Naive thymus-derived CD4-positive, alpha-beta T cell (primary cell): Measurements from ENCODE around the gene DYRK1A. TPM values are rescaled to one million over a fixed set of nuclear protein-coding genes. Genes with fewer than 3 reads are reported as not detected.
A peak's percentile ranks its signal among the peaks of the same experiment; 100 is the strongest.

Experiments
- ATAC-seq: fragments of 150-1000 bp; cut with Tn5 transposase; 2 replicates; pipeline ENCODE4 v1.10.0; 2021; ENCODE audit warnings: mild to moderate bottlenecking, moderate library complexity
- CTCF ChIA-PET: fragments of 350-600 bp; sonication (Branson Sonifier 250); formaldehyde crosslinking; loops from one replicate; lab custom pipeline; 2021; ENCODE audit warnings: antibody characterized with exemption; lab: Charles Lee
- POLR2A ChIA-PET: fragments of 350-600 bp; sonication (Branson Sonifier 250); formaldehyde crosslinking; loops from one replicate; lab custom pipeline; 2021; ENCODE audit warnings: antibody characterized with exemption, inconsistent platforms; lab: Charles Lee
- DNase-seq, 9 donors: peaks; one replicate each; pipeline versions ENCODE4 v3.0.0 to v3.0.0-alpha.2; 2020 to 2022; ENCODE audit warnings: mixed read lengths in 1 of 9
- H3K27ac ChIP-seq: one replicate; pipeline ENCODE4 v1.7.0; 2013; ENCODE audit warnings: mild to moderate bottlenecking, low read depth, low read length, moderate library complexity
- H3K27me3 ChIP-seq, 2 donors: one replicate each; pipeline ENCODE4 v1.7.0; 2013; ENCODE audit warnings: low read length in 2 of 2, mild to moderate bottlenecking in 2 of 2, moderate library complexity in 2 of 2; ENCODE audit not compliant: control insufficient read depth in 2 of 2, insufficient read depth in 2 of 2
- H3K36me3 ChIP-seq, 3 experiments: 1 replicate in 2 of 3; 2 replicates in 1 of 3; pipeline ENCODE4 v1.7.0; 2013; ENCODE audit warnings: low read length in 3 of 3, mild to moderate bottlenecking in 3 of 3, moderate library complexity in 1 of 3; ENCODE audit not compliant: insufficient read depth in 3 of 3, control insufficient read depth in 2 of 3
- H3K4me1 ChIP-seq, 2 donors: one replicate each; pipeline ENCODE4 v1.7.0; 2013; ENCODE audit warnings: low read length in 2 of 2, mild to moderate bottlenecking in 2 of 2, moderate library complexity in 1 of 2; ENCODE audit not compliant: control insufficient read depth in 2 of 2, insufficient read depth in 2 of 2
- H3K4me3 ChIP-seq: 2 replicates; pipeline ENCODE4 v1.7.0; 2013; ENCODE audit warnings: mild to moderate bottlenecking, low read length
- H3K9me3 ChIP-seq, 3 experiments: 1 replicate in 2 of 3; 2 replicates in 1 of 3; pipeline ENCODE4 v1.7.0; 2013; ENCODE audit warnings: low read length in 3 of 3; ENCODE audit not compliant: control insufficient read depth in 2 of 3
- H3K27ac Mint-ChIP-seq, 9 donors: one replicate each; pipeline ENCODE4 v1.8.0; 2020 to 2022; ENCODE audit warnings: mixed read lengths in 9 of 9, mild to moderate bottlenecking in 8 of 9, moderate library complexity in 5 of 9, inconsistent platforms in 2 of 9
- H3K27me3 Mint-ChIP-seq, 5 donors: one replicate each; pipeline ENCODE4 v1.8.0; 2021 to 2022; ENCODE audit warnings: mixed read lengths in 5 of 5, mild to moderate bottlenecking in 1 of 5
- H3K36me3 Mint-ChIP-seq, 5 donors: one replicate each; pipeline ENCODE4 v1.8.0; 2020 to 2022; ENCODE audit warnings: mixed read lengths in 5 of 5, mild to moderate bottlenecking in 3 of 5, inconsistent platforms in 1 of 5
- H3K4me1 Mint-ChIP-seq, 7 donors: one replicate each; pipeline ENCODE4 v1.8.0; 2020 to 2022; ENCODE audit warnings: mixed read lengths in 7 of 7, mild to moderate bottlenecking in 3 of 7, inconsistent platforms in 1 of 7
- H3K4me3 Mint-ChIP-seq, 10 donors: one replicate each; pipeline ENCODE4 v1.8.0; 2020 to 2022; ENCODE audit warnings: mild to moderate bottlenecking in 10 of 10, mixed read lengths in 10 of 10, moderate library complexity in 6 of 10, inconsistent platforms in 2 of 10
- H3K9me3 Mint-ChIP-seq, 11 donors: one replicate each; pipeline ENCODE4 v1.8.0; 2020 to 2022; ENCODE audit warnings: mixed read lengths in 11 of 11, mild to moderate bottlenecking in 4 of 11, inconsistent platforms in 1 of 11, moderate library complexity in 1 of 11
- intact Hi-C, 2 donors: fragments of 100-400 bp; cut with micrococcal nuclease; formaldehyde crosslinking; loops; one replicate each; pipeline ENCODE4 v1.15.1; 2023
- polyA plus RNA-seq, 2 donors: library from polyadenylated mRNA; unstranded; fragments of 300-500 nt; fragmentation: Illumina TruSeq; gene quantifications; one replicate each; pipeline ENCODE4 v1.2.3, GENCODE V29; 2021
- total RNA-seq, 6 experiments: library from RNA in 5 of 6; stranded (reverse) in 5 of 6; gene quantifications; 1 replicate in 5 of 6; 2 replicates in 1 of 6; pipeline ENCODE4 v1.2.3 and lab custom pipeline; 2021 to 2026

The DYRK1A gene
- total and polyA plus RNA-seq, 7 experiments from 2014 or later, result 3.3 to 142 (median 118) TPM

DNA sequence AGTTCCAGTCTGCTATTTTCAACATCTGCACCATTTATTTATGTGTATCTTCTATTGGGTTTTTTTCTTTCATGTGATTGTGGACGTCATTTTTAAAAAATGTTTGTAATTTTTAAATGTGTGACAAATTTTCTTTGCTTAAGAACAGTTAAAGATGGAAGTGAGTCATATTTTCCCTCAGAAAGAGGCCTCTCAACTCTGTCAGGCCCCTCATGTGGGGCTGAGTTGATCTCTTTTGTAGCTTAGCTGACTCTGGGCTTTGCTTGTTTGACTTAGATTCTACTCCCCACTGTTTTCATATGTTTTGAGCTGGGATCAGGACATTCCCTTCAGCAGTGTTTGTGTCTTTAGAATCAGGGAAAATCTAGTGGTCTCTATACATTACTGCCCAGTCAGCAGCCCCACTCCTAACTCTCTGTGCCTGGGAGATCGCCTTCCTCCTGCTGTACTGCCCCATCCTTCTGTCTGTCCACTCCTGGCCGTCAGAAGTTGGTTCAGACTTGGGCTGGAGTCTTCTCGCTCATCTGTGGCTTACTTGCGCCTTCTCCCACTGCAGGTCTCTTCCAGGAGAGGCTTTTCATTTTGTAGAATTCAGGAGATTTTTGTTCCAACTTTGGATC is 137.4 kb downstream of the DYRK1A start:
- no peaks in the 10 kb centered on the region for H3K27me3 Mint-ChIP-seq
- intact Hi-C loops, result loop anchor here in 1 of 2 donors (2.0 to 10.0 kb wide), 2 partner anchors 31 to 339 kb away; no protein-coding TSS in a partner anchor
- no peak overlapping the region for H3K4me3 Mint-ChIP-seq
- no peak for DNase-seq
- CTCF ChIA-PET, result no interaction called here
- no peaks in the 10 kb centered on the region for H3K27me3 ChIP-seq
- peaks cover 6 to 42% (median 31%) of the 10 kb centered on the region in 7 donors for H3K4me1 Mint-ChIP-seq
- POLR2A ChIA-PET, result interaction anchor here (0.6 kb wide), 1 partner anchor 15 kb away, joined by 3 read pairs; no protein-coding TSS in a partner anchor
- no peak for ATAC-seq
- no peaks in the 10 kb centered on the region for H3K9me3 Mint-ChIP-seq
- no peak overlapping the region for H3K27ac ChIP-seq
- H3K36me3 ChIP-seq, result peaks cover 28 to 61% (median 31%) of the 10 kb centered on the region in 3 experiments
- no peaks in the 10 kb centered on the region for H3K9me3 ChIP-seq
- peaks cover 6 to 44% (median 32%) of the 10 kb centered on the region in 5 donors for H3K36me3 Mint-ChIP-seq
- no peaks in the 10 kb centered on the region for H3K4me1 ChIP-seq
- H3K4me3 ChIP-seq, result no peak overlapping the region
- peak overlapping the region; percentile 28 to 88 (median 70) for H3K27ac Mint-ChIP-seq

DNA sequence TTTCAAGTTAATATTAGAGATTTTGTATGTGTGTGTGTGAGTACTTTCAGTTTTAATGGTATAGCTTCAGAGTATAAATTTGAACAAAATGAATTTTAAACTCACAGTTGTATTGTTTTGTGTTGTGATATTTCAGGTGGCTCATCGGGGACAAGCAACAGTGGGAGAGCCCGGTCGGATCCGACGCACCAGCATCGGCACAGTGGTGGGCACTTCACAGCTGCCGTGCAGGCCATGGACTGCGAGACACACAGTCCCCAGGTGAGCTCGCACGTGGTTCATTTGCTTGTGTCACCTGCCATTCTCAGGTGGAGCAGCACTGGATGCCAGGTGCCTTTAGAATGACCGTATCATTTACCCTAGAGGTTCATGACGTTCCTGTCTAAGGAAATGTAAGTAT is 139.4 kb downstream of the DYRK1A start:
- H3K27me3 Mint-ChIP-seq, result no peaks in the 10 kb centered on the region
- H3K27ac Mint-ChIP-seq, result peak overlapping the region in 2 of 9 donors; percentile 16 to 31
- Histone ChIP-seq H3K27me3 (no peaks in the 10 kb centered on the region), H3K9me3 (no peaks in the 10 kb centered on the region), H3K36me3 (peaks cover 43 to 76% (median 45%) of the 10 kb centered on the region in 3 experiments), H3K27ac (no peak overlapping the region), H3K4me3 (no peak overlapping the region), H3K4me1 (no peaks in the 10 kb centered on the region)
- CTCF ChIA-PET, result interaction anchor here (0.5 kb wide), 1 partner anchor 16 kb away, joined by 7 read pairs; no protein-coding TSS in a partner anchor
- peaks cover 12 to 56% (median 38%) of the 10 kb centered on the region in 5 donors for H3K36me3 Mint-ChIP-seq
- POLR2A ChIA-PET, result no interaction called here
- H3K9me3 Mint-ChIP-seq, result no peaks in the 10 kb centered on the region
- intact Hi-C loops, result loop anchor here in 1 of 2 donors (2.0 to 10.0 kb wide), 2 partner anchors 29 to 341 kb away; no protein-coding TSS in a partner anchor
- DNase-seq (no peak), ATAC-seq (no peak)
- peaks cover 6 to 34% (median 31%) of the 10 kb centered on the region in 7 donors for H3K4me1 Mint-ChIP-seq
- H3K4me3 Mint-ChIP-seq, result no peak overlapping the region

DNA sequence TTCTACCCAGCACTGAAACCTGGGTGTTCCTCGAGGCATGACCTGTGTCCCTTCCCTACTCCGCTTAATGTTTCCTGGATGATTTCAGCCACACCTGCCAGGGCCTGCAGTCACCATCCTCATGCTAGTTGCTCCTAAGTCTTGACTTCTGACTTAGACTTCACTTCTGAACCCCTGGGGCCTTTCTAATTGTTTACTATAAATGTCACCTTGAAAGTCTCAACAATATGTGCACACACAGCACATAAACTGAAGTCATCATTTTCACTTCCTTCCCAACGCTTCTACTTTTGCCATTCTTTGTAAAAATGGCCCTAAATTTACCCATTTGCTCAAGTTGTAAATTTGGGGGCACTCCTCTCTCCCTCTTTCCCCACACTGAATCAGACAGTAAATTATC is 141.1 kb downstream of the DYRK1A start:
- Histone ChIP-seq H3K9me3 (no peaks in the 10 kb centered on the region), H3K4me1 (no peaks in the 10 kb centered on the region), H3K4me3 (no peak overlapping the region), H3K27me3 (no peaks in the 10 kb centered on the region), H3K36me3 (peaks cover 43 to 93% (median 45%) of the 10 kb centered on the region in 3 experiments), H3K27ac (no peak overlapping the region)
- DNase-seq (no peak), ATAC-seq (no peak)
- intact Hi-C loops, result loop anchor here in 1 of 2 donors (10.0 kb wide), 1 partner anchor 343 kb away; no protein-coding TSS in a partner anchor
- ChIA-PET POLR2A (no interaction called here), CTCF (no interaction called here)
- Mint-ChIP-seq H3K27me3 (no peaks in the 10 kb centered on the region), H3K9me3 (peaks cover 0 to 3% (median 0%) of the 10 kb centered on the region in 11 donors), H3K4me3 (no peak overlapping the region), H3K4me1 (peaks cover 0 to 31% (median 21%) of the 10 kb centered on the region in 7 donors), H3K27ac (no peak overlapping the region), H3K36me3 (peaks cover 20 to 61% (median 40%) of the 10 kb centered on the region in 5 donors)

DNA sequence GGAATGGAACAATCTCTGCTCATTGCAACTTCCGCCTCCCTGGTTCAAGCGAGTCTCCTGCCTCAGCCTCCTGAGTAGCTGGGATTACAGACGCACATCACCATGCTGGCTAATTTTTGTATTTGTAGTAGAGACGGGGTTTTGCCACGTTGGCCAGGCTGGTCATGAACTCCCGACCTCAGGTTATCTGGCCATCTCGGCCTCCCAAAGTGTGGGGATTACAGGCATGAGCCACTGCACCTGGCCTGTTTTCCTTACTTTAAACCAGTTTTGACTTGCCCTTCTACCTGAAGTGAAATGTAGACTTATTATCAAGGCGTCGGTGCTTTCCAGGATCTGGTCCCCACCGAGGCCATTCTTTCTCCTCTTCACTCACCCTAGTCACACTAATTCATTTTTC is 141.8 kb downstream of the DYRK1A start:
- peaks cover 0 to 25% (median 15%) of the 10 kb centered on the region in 7 donors for H3K4me1 Mint-ChIP-seq
- no peaks in the 10 kb centered on the region for H3K27me3 Mint-ChIP-seq
- intact Hi-C loops, result loop anchor here in 1 of 2 donors (10.0 kb wide), 1 partner anchor 344 kb away; no protein-coding TSS in a partner anchor
- no peaks in the 10 kb centered on the region for H3K9me3 ChIP-seq
- CTCF ChIA-PET, result no interaction called here
- peaks cover 0 to 3% (median 0%) of the 10 kb centered on the region in 11 donors for H3K9me3 Mint-ChIP-seq
- POLR2A ChIA-PET, result no interaction called here
- no peak overlapping the region for H3K27ac ChIP-seq
- DNase-seq (no peak), ATAC-seq (no peak)
- H3K36me3 ChIP-seq, result peaks cover 44 to 93% (median 46%) of the 10 kb centered on the region in 3 experiments
- peaks cover 14 to 59% (median 34%) of the 10 kb centered on the region in 5 donors for H3K36me3 Mint-ChIP-seq
- no peaks in the 10 kb centered on the region for H3K27me3 ChIP-seq
- no peaks in the 10 kb centered on the region for H3K4me1 ChIP-seq
- no peak overlapping the region for H3K4me3 ChIP-seq
- no peak overlapping the region for H3K27ac Mint-ChIP-seq
- H3K4me3 Mint-ChIP-seq, result no peak overlapping the region

DNA sequence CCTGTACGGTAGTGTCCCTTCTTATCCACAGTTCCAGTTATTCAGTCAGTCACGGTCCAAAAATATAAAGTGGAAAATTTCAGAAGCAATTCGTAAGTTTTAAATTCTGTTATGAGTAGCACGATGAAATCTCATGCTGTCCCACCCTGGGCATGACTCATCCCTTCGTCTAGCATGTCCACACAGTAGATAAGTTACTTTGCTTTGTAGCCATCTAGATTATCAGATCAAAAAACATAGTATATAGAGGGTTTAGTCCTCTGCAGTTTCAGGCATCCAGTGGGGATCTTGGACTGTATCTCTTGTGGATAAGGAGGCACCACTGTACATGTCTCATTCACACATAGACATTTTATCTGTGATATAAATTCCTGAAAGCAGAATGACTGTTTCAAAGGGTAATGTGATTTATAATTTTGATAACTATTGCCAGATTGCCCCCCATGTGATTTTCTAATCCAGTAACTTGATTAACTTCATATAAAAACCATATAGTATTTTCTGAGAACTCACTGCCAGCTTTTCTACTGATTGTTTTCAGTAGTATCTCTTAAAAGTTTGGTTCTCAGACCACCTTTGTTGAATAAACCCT is 143.3 kb downstream of the DYRK1A start:
- peaks cover 13 to 52% (median 30%) of the 10 kb centered on the region in 5 donors for H3K36me3 Mint-ChIP-seq

DNA sequence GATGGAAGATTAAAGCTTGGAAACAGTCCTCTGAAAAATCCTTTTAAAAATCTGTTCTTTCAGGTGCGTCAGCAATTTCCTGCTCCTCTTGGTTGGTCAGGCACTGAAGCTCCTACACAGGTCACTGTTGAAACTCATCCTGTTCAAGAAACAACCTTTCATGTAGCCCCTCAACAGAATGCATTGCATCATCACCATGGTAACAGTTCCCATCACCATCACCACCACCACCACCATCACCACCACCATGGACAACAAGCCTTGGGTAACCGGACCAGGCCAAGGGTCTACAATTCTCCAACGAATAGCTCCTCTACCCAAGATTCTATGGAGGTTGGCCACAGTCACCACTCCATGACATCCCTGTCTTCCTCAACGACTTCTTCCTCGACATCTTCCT is 145.3 kb downstream of the DYRK1A start:
- Mint-ChIP-seq H3K27me3 (no peaks in the 10 kb centered on the region), H3K4me1 (peaks cover 0 to 21% (median 10%) of the 10 kb centered on the region in 7 donors), H3K4me3 (no peak overlapping the region), H3K36me3 (peaks cover 13 to 44% (median 26%) of the 10 kb centered on the region in 5 donors), H3K27ac (peak overlapping the region in 6 of 9 donors; percentile 13 to 63 (median 44)), H3K9me3 (peaks cover 0 to 3% (median 0%) of the 10 kb centered on the region in 11 donors)
- Histone ChIP-seq H3K27ac (no peak overlapping the region), H3K36me3 (peaks cover 19 to 83% (median 35%) of the 10 kb centered on the region in 3 experiments), H3K4me1 (no peaks in the 10 kb centered on the region), H3K4me3 (no peak overlapping the region), H3K9me3 (no peaks in the 10 kb centered on the region), H3K27me3 (no peaks in the 10 kb centered on the region)
- CTCF ChIA-PET, result no interaction called here
- ATAC-seq, result no peak
- POLR2A ChIA-PET, result no interaction called here
- DNase-seq, result no peak
- intact Hi-C loops, result loop anchor here in 1 of 2 donors (5.0 kb wide), 1 partner anchor 50 kb away; no protein-coding TSS in a partner anchor

More for the DNA sequence above, 143.3 kb downstream of the DYRK1A start:
- DNase-seq (no peak), ATAC-seq (no peak)
- ChIA-PET POLR2A (interaction anchor here (0.8 kb wide), 1 partner anchor 142 kb away, joined by 3 read pairs; no protein-coding TSS in a partner anchor), CTCF (no interaction called here)
- Histone ChIP-seq H3K27ac (no peak overlapping the region), H3K9me3 (no peaks in the 10 kb centered on the region), H3K36me3 (peaks cover 36 to 96% (median 51%) of the 10 kb centered on the region in 3 experiments), H3K4me3 (no peak overlapping the region), H3K4me1 (no peaks in the 10 kb centered on the region), H3K27me3 (no peaks in the 10 kb centered on the region)
- H3K4me3 Mint-ChIP-seq, result no peak overlapping the region
- H3K4me1 Mint-ChIP-seq, result peaks cover 0 to 21% (median 11%) of the 10 kb centered on the region in 7 donors
- intact Hi-C loops, result loop anchor here in 1 of 2 donors (5.0 to 10.0 kb wide), 2 partner anchors 52 to 345 kb away; no protein-coding TSS in a partner anchor
- H3K9me3 Mint-ChIP-seq, result peaks cover 0 to 3% (median 0%) of the 10 kb centered on the region in 11 donors
- H3K27me3 Mint-ChIP-seq, result no peaks in the 10 kb centered on the region
- peak overlapping the region in 3 of 9 donors; percentile 39 to 74 (median 43) for H3K27ac Mint-ChIP-seq
